Gastroesophageal sphincter (tissue), 4 donors: ENCODE data around the gene AKAP11. TPM values are rescaled to one million over a fixed set of nuclear protein-coding genes. Genes with fewer than 3 reads are reported as not detected.

Experiments used
- ATAC-seq: fragments of 150-250 bp; one replicate; pipeline ENCODE4 v1.9.1; 2016; ENCODE audit warnings: mild to moderate bottlenecking, moderate library complexity
- H3K27ac ChIP-seq, 4 donors: fragments of 200-600 bp; sonication (generic) in 3 of 4; 1 replicate in 3 of 4; 2 replicates in 1 of 4; pipeline ENCODE4 v1.5.1; 2016 to 2019
- H3K27me3 ChIP-seq: fragments of 200-600 bp; sonication (generic); one replicate; pipeline ENCODE4 v1.5.1; 2019
- H3K36me3 ChIP-seq, 2 donors: fragments of 200-600 bp; sonication (generic); one replicate each; pipeline ENCODE4 v1.5.1; 2019; ENCODE audit warnings: control low read depth in 1 of 2
- H3K4me1 ChIP-seq, 3 donors: fragments of 200-600 bp; sonication (generic); 1 replicate in 2 of 3; 2 replicates in 1 of 3; pipeline ENCODE4 v1.5.1; 2016 to 2019; ENCODE audit warnings: control low read depth in 2 of 3
- H3K4me3 ChIP-seq, 2 donors: fragments of 200-600 bp; sonication (generic); one replicate each; pipeline ENCODE4 v1.5.1; 2019; ENCODE audit warnings: mild to moderate bottlenecking in 1 of 2, moderate library complexity in 1 of 2
- H3K9me3 ChIP-seq, 3 donors: fragments of 200-600 bp; sonication (generic); one replicate each; pipeline ENCODE4 v1.5.1; 2017 to 2019; ENCODE audit warnings: control low read depth in 2 of 3
- CTCF ChIP-seq, 4 experiments: fragments of 200-600 bp in 2 of 4; fragments of 450-650 bp in 2 of 4; sonication (generic) in 1 of 4; IDR thresholded peaks; one replicate each; pipeline ENCODE4 v1.5.1; 2017 to 2019; ENCODE audit warnings: antibody characterized with exemption in 4 of 4, mild to moderate bottlenecking in 2 of 4, moderate library complexity in 2 of 4
- EP300 ChIP-seq: sonication (generic); formaldehyde crosslinking; IDR thresholded peaks from one replicate; pipeline ENCODE4 v1.6.1; 2017; ENCODE audit warnings: antibody characterized with exemption, mild to moderate bottlenecking
- POLR2A ChIP-seq, 2 donors: fragments of 450-650 bp; IDR thresholded peaks; one replicate each; pipeline ENCODE4 v1.6.1; 2017; ENCODE audit warnings: antibody characterized with exemption in 2 of 2, mild to moderate bottlenecking in 2 of 2, moderate library complexity in 1 of 2
- POLR2AphosphoS5 ChIP-seq: sonication (generic); formaldehyde crosslinking; IDR thresholded peaks from one replicate; pipeline ENCODE4 v1.6.1; 2017; ENCODE audit warnings: antibody characterized with exemption
- WGBS, 2 donors: methylation state at CpG; one replicate each; pipeline ENCODE4 v1.1.5; 2018; ENCODE audit warnings: low coverage in 1 of 2; 5-methylcytosine and 5-hydroxymethylcytosine counted together
- total RNA-seq, 4 donors: library from RNA; depleted of rRNA; stranded (reverse); fragments of >200 nt; gene quantifications; one replicate each; pipeline ENCODE4 v1.1.0, GENCODE V29; 2016

AKAP11 gene
- total RNA-seq, 4 donors from 2014 or later: 41.1 to 53.4 (median 45.3) TPM

- no peak for ATAC-seq
- TF ChIP-seq POLR2AphosphoS5 (no peak), POLR2A (IDR thresholded peaks at IDR 0.05) (no peak), EP300 (no peak), CTCF (IDR thresholded peaks at IDR 0.05) (no peak)
- H3K4me1 ChIP-seq: no peaks in the 10 kb centered on the region
- H3K9me3 ChIP-seq: no peaks in the 10 kb centered on the region
- 25 to 54% methylated on average over 2 of the region's 2 CpGs for WGBS, 2 donors
- no peak overlapping the region for H3K4me3 ChIP-seq
- no peaks in the 10 kb centered on the region for H3K36me3 ChIP-seq
- no peak overlapping the region for H3K27ac ChIP-seq
- no peaks in the 10 kb centered on the region for H3K27me3 ChIP-seq
Measured at GRCh38 chr13:42367831-42368230, 95.9 kb downstream of the AKAP11 start.

DNA sequence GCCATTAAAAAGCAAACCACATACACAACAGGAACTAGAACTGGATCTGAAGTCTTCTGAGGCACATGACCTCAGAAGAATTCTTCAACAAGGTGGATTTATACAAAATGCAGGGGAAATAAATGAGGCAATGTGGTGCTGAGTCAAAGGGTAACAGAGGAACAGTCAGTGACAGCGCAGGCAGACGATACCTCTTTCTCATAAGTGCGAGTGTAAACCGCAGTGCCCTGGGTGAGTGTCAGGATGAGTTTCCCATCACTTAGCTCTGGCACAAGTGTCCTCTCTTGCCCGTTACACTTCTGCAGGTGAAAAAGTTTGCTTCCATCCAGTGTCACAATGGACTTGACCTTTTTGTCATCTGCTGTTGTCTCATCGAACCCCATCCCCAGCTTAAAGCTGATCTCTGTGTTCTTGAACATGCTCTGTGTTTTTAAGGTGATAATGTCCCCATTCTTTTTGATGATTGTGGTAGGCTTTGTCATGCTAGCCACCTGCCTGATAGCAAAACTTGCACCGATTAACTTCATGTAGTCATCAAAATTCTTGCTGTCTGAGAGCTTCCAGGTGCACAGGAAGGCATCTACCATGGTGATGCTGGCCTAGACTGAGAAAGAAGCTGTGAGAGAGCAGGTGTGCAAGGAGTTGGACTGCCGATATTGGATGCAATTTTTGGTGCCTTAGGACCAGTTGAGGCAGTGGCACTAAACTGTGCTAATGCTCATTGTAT lies 97.3 kb downstream of the AKAP11 start:
- Histone ChIP-seq H3K27ac (no peak overlapping the region), H3K36me3 (no peaks in the 10 kb centered on the region), H3K9me3 (no peaks in the 10 kb centered on the region), H3K27me3 (no peaks in the 10 kb centered on the region), H3K4me1 (no peaks in the 10 kb centered on the region), H3K4me3 (no peak overlapping the region)
- ATAC-seq: no peak
- 82 to 89% methylated on average over 5 to 8 of the region's 8 CpGs for WGBS, 2 donors
- TF ChIP-seq CTCF (IDR thresholded peaks at IDR 0.05): no peak
- no peak for TF ChIP-seq POLR2A (IDR thresholded peaks at IDR 0.05)
- TF ChIP-seq EP300: no peak
- no peak for TF ChIP-seq POLR2AphosphoS5

DNA sequence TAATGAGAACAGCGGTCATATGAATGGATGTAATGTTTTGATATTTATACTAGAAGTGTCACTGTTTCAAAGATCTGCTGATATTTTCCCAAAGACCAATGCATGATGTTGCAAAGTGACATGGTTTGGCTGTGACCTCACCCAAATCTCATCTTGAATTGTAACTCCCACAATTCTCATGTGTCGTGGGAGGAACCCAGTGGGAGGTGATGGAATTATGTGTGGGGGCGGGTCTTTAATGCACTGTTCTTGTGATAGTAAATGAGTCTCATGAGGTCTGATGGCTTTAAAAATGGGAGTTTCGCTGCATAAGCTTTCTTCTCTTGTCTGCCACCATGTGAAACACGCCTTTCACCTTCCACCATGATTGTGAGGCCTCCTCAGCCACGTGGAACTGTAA lies 98.3 kb downstream of the AKAP11 start:
- H3K27me3 ChIP-seq: no peaks in the 10 kb centered on the region
- H3K27ac ChIP-seq: no peak overlapping the region
- no peak for ATAC-seq
- no peak for TF ChIP-seq EP300
- TF ChIP-seq POLR2A (IDR thresholded peaks at IDR 0.05): no peak
- no peak for TF ChIP-seq CTCF (IDR thresholded peaks at IDR 0.05)
- no peak for TF ChIP-seq POLR2AphosphoS5
- no peak overlapping the region for H3K4me3 ChIP-seq
- no peaks in the 10 kb centered on the region for H3K36me3 ChIP-seq
- 70 to 73% methylated on average over 5 to 6 of the region's 6 CpGs for WGBS, 2 donors
- no peaks in the 10 kb centered on the region for H3K9me3 ChIP-seq
- no peaks in the 10 kb centered on the region for H3K4me1 ChIP-seq

Other genes with a start within 250 kb of the AKAP11 start
- 10 to 100 TPM; 18.6 to 32.5 (median 19.6) TPM for gene DGKH, start 223.5 kb upstream of the AKAP11 start, total RNA-seq